GM12891 (cell line): ENCODE results near the gene LRP1-AS.

Experiments used
- DNase-seq: peaks from one replicate; pipeline ENCODE4 v3.0.0; 2011; ENCODE audit warnings: low spot score; ENCODE audit not compliant: insufficient read length
- FAIRE-seq: peaks from 2 replicates; lab custom pipeline; 2011; peaks lifted over from hg19 to GRCh38; lab: Jason Lieb, UNC
- PAX5 ChIP-seq: IDR thresholded peaks from 2 replicates; pipeline ENCODE4 v1.6.1; 2011; ENCODE audit warnings: low read length, moderate library complexity, mild to moderate bottlenecking; ENCODE audit not compliant: insufficient read depth, severe bottlenecking
- POLR2A ChIP-seq: IDR thresholded peaks from 2 replicates; pipeline ENCODE4 v1.6.1; 2011; ENCODE audit warnings: low read depth, low read length, control low read depth
- POLR2AphosphoS5 ChIP-seq: IDR thresholded peaks from 2 replicates; pipeline ENCODE4 v1.6.1; 2011; ENCODE audit warnings: low read depth, low read length, control low read depth
- POU2F2 ChIP-seq: IDR thresholded peaks from 2 replicates; pipeline ENCODE4 v1.6.1; 2011; ENCODE audit warnings: low read depth, mild to moderate bottlenecking, control low read depth, low read length, moderate library complexity
- SPI1 ChIP-seq: IDR thresholded peaks from 2 replicates; pipeline ENCODE4 v1.6.1; 2011; ENCODE audit warnings: low read depth, low read length, control low read depth
- TAF1 ChIP-seq: IDR thresholded peaks from 2 replicates; pipeline ENCODE4 v1.6.1; 2011; ENCODE audit warnings: low read depth, low read length, control low read depth

LRP1-AS gene

GRCh38 chr12:57101892-57102695, 45.3 kb downstream of the LRP1-AS start:
- TF ChIP-seq SPI1: peak; percentile 30; the same call in 1 of the 2 replicates
- no peak for TF ChIP-seq POU2F2
- no peak for TF ChIP-seq POLR2A
- FAIRE-seq: no peak
- no peak for DNase-seq

GRCh38 chr12:57099766-57100165, 47.7 kb downstream of the LRP1-AS start:
- FAIRE-seq (no peak), DNase-seq (no peak)
- TF ChIP-seq POLR2A: no peak
- 0 out of 2 replicates have a peak, but pooled peaks have one; percentile 0 for TF ChIP-seq POLR2AphosphoS5
- no peak for TF ChIP-seq POU2F2
- no peak for TF ChIP-seq PAX5
- no peak for TF ChIP-seq TAF1
- no peak for TF ChIP-seq SPI1

- no peak for DNase-seq
- no peak for FAIRE-seq
- TF ChIP-seq POLR2AphosphoS5 (0 out of 2 replicates have a peak, but pooled peaks have one; percentile 0), SPI1 (no peak)
These were observed 48.2 kb downstream of the LRP1-AS start for GRCh38 chr12:57099047-57099714.

- TF ChIP-seq TAF1: no peak
- no peak for TF ChIP-seq POU2F2
- TF ChIP-seq SPI1: no peak
- TF ChIP-seq PAX5: no peak
- no peak for TF ChIP-seq POLR2A
- no peak for TF ChIP-seq POLR2AphosphoS5
- FAIRE-seq: no peak
- DNase-seq: no peak
These were observed 48.9 kb downstream of the LRP1-AS start for GRCh38 chr12:57098546-57098945.

- no peak for TF ChIP-seq POLR2AphosphoS5
- no peak for TF ChIP-seq POLR2A
- TF ChIP-seq TAF1: no peak
- no peak for TF ChIP-seq PAX5
- TF ChIP-seq POU2F2: no peak
- TF ChIP-seq SPI1: no peak
- DNase-seq (no peak), FAIRE-seq (no peak)
These were observed 49.9 kb downstream of the LRP1-AS start for GRCh38 chr12:57097554-57097835.

GRCh38 chr12:57096748-57097553, 50.5 kb downstream of the LRP1-AS start:
- FAIRE-seq: no peak
- TF ChIP-seq POU2F2 (no peak), PAX5 (no peak), TAF1 (no peak), POLR2AphosphoS5 (no peak), POLR2A (no peak), SPI1 (no peak)
- DNase-seq: no peak

GRCh38 chr12:57096099-57096572, 51.3 kb downstream of the LRP1-AS start:
- no peak for DNase-seq
- TF ChIP-seq POU2F2 (no peak), POLR2A (no peak), SPI1 (no peak), TAF1 (no peak), POLR2AphosphoS5 (no peak), PAX5 (no peak)
- FAIRE-seq: no peak

GRCh38 chr12:57095440-57095839, 52.0 kb downstream of the LRP1-AS start:
- TF ChIP-seq PAX5 (no peak), TAF1 (no peak), SPI1 (no peak), POLR2A (no peak), POU2F2 (no peak), POLR2AphosphoS5 (no peak)
- no peak for FAIRE-seq

More at GRCh38 chr12:57095440-57095839, 52.0 kb downstream of the LRP1-AS start:
- no peak for DNase-seq
